Spleen (tissue), 13 donors: ENCODE data around the gene CASP5. TPM values are rescaled to one million over a fixed set of nuclear protein-coding genes. Genes with fewer than 3 reads are reported as not detected.
"Not testable (repeated sequence)": the region's sequence is repeated elsewhere in the genome, so short reads cannot be mapped to it uniquely, and the experiment has no call there.

ENCODE experiments used
- DNase-seq: peaks from one replicate; pipeline ENCODE4 v3.0.0-alpha.2; 2020
- H3K27ac ChIP-seq, 8 donors: fragments of 200-600 bp; sonication (generic) in 7 of 8; 1 replicate in 4 of 8; 2 replicates in 4 of 8; pipeline versions ENCODE4 v1.5.0 to v1.8.0; 2016 to 2021; ENCODE audit warnings: inconsistent platforms in 4 of 8, mild to moderate bottlenecking in 4 of 8, moderate library complexity in 1 of 8
- H3K27me3 ChIP-seq, 7 donors: fragments of 200-600 bp; sonication (generic) in 6 of 7; replicated peaks in 1 of 7; 1 replicate in 4 of 7; 2 replicates in 3 of 7; pipeline versions ENCODE4 v1.5.0 to v1.8.0; 2016 to 2021; ENCODE audit warnings: inconsistent platforms in 3 of 7, mild to moderate bottlenecking in 1 of 7
- H3K36me3 ChIP-seq, 6 donors: fragments of 200-600 bp; sonication (generic) in 5 of 6; 1 replicate in 4 of 6; 2 replicates in 2 of 6; pipeline versions ENCODE4 v1.5.0 to v1.8.0; 2016 to 2021; ENCODE audit warnings: inconsistent platforms in 2 of 6
- H3K4me1 ChIP-seq, 6 donors: fragments of 200-600 bp; sonication (generic) in 5 of 6; 1 replicate in 3 of 6; 2 replicates in 3 of 6; pipeline versions ENCODE4 v1.5.0 to v1.8.0; 2016 to 2021; ENCODE audit warnings: inconsistent platforms in 3 of 6
- H3K4me3 ChIP-seq, 8 donors: fragments of 200-600 bp; sonication (generic) in 7 of 8; 1 replicate in 4 of 8; 2 replicates in 4 of 8; pipeline versions ENCODE4 v1.5.0 to v1.8.0; 2016 to 2021; ENCODE audit warnings: inconsistent platforms in 4 of 8, mild to moderate bottlenecking in 4 of 8, moderate library complexity in 2 of 8
- H3K9me3 ChIP-seq, 8 donors: fragments of 200-600 bp; sonication (generic) in 7 of 8; 1 replicate in 4 of 8; 2 replicates in 4 of 8; pipeline versions ENCODE4 v1.5.0 to v1.8.0; 2016 to 2021; ENCODE audit warnings: inconsistent platforms in 4 of 8
- CTCF ChIP-seq, 11 experiments: fragments of 200-600 bp in 7 of 11; fragments of 450-650 bp in 4 of 11; sonication (generic) in 4 of 11; IDR thresholded peaks in 8 of 11; conservative IDR thresholded peaks in 3 of 11; 1 replicate in 7 of 11; 2 replicates in 4 of 11; pipeline versions ENCODE4 v1.4.0 to v1.8.0; 2016 to 2021; ENCODE audit warnings: antibody characterized with exemption in 11 of 11, inconsistent platforms in 4 of 11, mild to moderate bottlenecking in 1 of 11
- POLR2A ChIP-seq, 3 donors: fragments of 450-650 bp; IDR thresholded peaks; one replicate each; pipeline ENCODE4 v1.5.1; 2017; ENCODE audit warnings: antibody characterized with exemption in 3 of 3, mild to moderate bottlenecking in 1 of 3
- POLR2AphosphoS5 ChIP-seq, 3 donors: sonication (generic); formaldehyde crosslinking; IDR thresholded peaks; one replicate each; pipeline ENCODE4 v1.5.1; 2017; ENCODE audit warnings: antibody characterized with exemption in 3 of 3
- WGBS, 5 donors: extraction: QIAGEN DNeasy Blood & Tissue Kit in 3 of 5; methylation state at CpG; one replicate each; pipeline versions ENCODE4 v1.1.5 to v1.1.7; 2013 to 2018; 5-methylcytosine and 5-hydroxymethylcytosine counted together
- intact Hi-C: fragments of 100-400 bp; cut with DNase I; formaldehyde crosslinking; loops from one replicate; pipeline ENCODE4 v1.15.0; 2023; ENCODE audit warnings: low total_unique reads
- long read RNA-seq, 2 donors: transcript quantifications; one replicate each; lab custom pipeline, GENCODE V29; 2026
- polyA plus RNA-seq, 3 donors: library from polyadenylated mRNA; stranded (reverse); fragments of 200-250 nt; gene quantifications; one replicate each; pipeline ENCODE4 v1.2.1, GENCODE V29; 2013
- total RNA-seq, 7 donors: library from RNA; depleted of rRNA in 3 of 7; stranded (reverse); fragments of >200 nt in 3 of 7; fragmentation: NEBNext Ultra II Directional in 4 of 7; extraction: Animal tissue kit (Norgen Biotek cat#: 25700) in 4 of 7; gene quantifications; one replicate each; pipeline versions ENCODE4 v1.1.0 to v1.2.1, GENCODE V29; 2016 to 2021
- donor health status: healthy with polysubstance abuse.
- donor health status: DM: no; HTN: no; CAD: no; lungs with moderate emphysema.
- donor health status: DM: no; HTN: no; CAD: no.
- donor health status: Bipolar disorder and iron deficiency.
- donor health status: healthy.
- donor health status: DM: no; HTN: no; CAD: no.
- donor health status: DM: yes; HTN: yes; CAD: no.

The CASP5 gene
- total RNA-seq (10 to 100 TPM in 2 of 7 donors, 1 to 10 TPM in 5; 2.3 to 12.5 (median 4.9) TPM), polyA plus RNA-seq (1 to 10 TPM; 1.4 to 2.2 (median 2.0) TPM)
- long read RNA-seq, donor 1, result 0 reads
- long read RNA-seq, donor 2, result 0 reads

- peaks cover 3 to 39% (median 18%) of the 10 kb centered on the region in 6 donors for H3K4me1 ChIP-seq
- peak within 1 kb of the TSS in 3 of 8 donors; percentile 53 to 61 (median 54) for H3K27ac ChIP-seq
- no peaks in the 10 kb centered on the region for H3K27me3 ChIP-seq
- no peak for TF ChIP-seq POLR2A (IDR thresholded peaks at IDR 0.05)
- no peak for TF ChIP-seq CTCF (IDR thresholded peaks at IDR 0.05 in 8 of 11, conservative IDR thresholded peaks at IDR 0.05 in 3 of 11)
- TF ChIP-seq POLR2AphosphoS5 (IDR thresholded peaks at IDR 0.05), result no peak
- peaks cover 0 to 41% (median 23%) of the 10 kb centered on the region in 6 donors for H3K36me3 ChIP-seq
- no peak for DNase-seq
- intact Hi-C loops, result no loop called here
- no peak within 1 kb of the TSS for H3K4me3 ChIP-seq
- H3K9me3 ChIP-seq, result peaks cover 0 to 5% (median 0%) of the 10 kb centered on the region in 8 donors
Measured at GRCh38 chr11:105023003-105023402, at the start of gene CASP5. CASP5 (minus strand) TSS chr11:105023168; CDS start chr11:105023136, 32 bp downstream.

GRCh38 chr11:105072080-105072479 is 49.1 kb upstream of the CASP5 start:
- intact Hi-C loops, H3K27ac ChIP-seq: not testable (repeated sequence)

GRCh38 chr11:105071089-105071732 is 48.2 kb upstream of the CASP5 start:
- WGBS, 5 donors, result 72 to 89% (median 82%) methylated on average over 4 of the region's 4 CpGs
- TF ChIP-seq CTCF (IDR thresholded peaks at IDR 0.05 in 8 of 11, conservative IDR thresholded peaks at IDR 0.05 in 3 of 11), result no peak
- TF ChIP-seq POLR2A (IDR thresholded peaks at IDR 0.05), result no peak
- TF ChIP-seq POLR2AphosphoS5 (IDR thresholded peaks at IDR 0.05), result no peak
- DNase-seq, result no peak
- Histone ChIP-seq H3K27ac (peak overlapping the region in 2 of 8 donors; percentile 53 to 54), H3K4me3 (peak overlapping the region in 1 of 8 donors; percentile 33), H3K27me3 (no peaks in the 10 kb centered on the region), H3K9me3 (no peaks in the 10 kb centered on the region), H3K4me1 (peaks cover 0 to 7% (median 0%) of the 10 kb centered on the region in 6 donors), H3K36me3 (no peaks in the 10 kb centered on the region)
- intact Hi-C loops, result no loop called here

More at GRCh38 chr11:105072080-105072479, 49.1 kb upstream of the CASP5 start:
- H3K4me1 ChIP-seq, H3K4me3 ChIP-seq, DNase-seq, H3K9me3 ChIP-seq, H3K27me3 ChIP-seq, H3K36me3 ChIP-seq: not testable (repeated sequence)
- 43 to 85% (median 67%) methylated on average over 1 to 2 of the region's 2 CpGs for WGBS, 5 donors

DNA sequence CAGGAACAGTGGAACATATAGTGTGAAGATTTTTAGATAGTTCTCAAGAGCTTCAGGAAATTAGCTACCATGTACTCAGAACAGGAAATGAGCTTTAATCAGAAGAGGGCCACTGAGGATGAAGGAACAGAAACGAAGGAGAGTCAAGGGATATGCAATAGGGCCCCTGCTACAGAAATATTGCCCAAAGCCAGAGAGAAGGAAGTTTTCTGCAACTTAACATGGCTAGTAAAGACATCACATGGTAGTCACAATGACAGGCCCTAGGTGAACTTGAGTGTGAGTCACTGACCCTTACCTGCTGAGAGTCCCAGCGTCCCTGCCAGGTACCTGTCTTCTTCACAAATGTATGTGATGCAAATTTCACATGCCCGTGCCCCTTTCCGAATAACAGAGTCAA is 47.3 kb upstream of the CASP5 start:
- intact Hi-C loops, result no loop called here
- H3K4me1 ChIP-seq, result peaks cover 0 to 7% (median 0%) of the 10 kb centered on the region in 6 donors
- peak overlapping the region in 2 of 8 donors; percentile 53 to 54 for H3K27ac ChIP-seq
- H3K4me3 ChIP-seq, result peak overlapping the region in 1 of 8 donors; percentile 33
- TF ChIP-seq POLR2A (IDR thresholded peaks at IDR 0.05) (no peak), POLR2AphosphoS5 (IDR thresholded peaks at IDR 0.05) (no peak), CTCF (IDR thresholded peaks at IDR 0.05 in 8 of 11, conservative IDR thresholded peaks at IDR 0.05 in 3 of 11) (no peak)
- H3K36me3 ChIP-seq, result no peaks in the 10 kb centered on the region
- 71 to 83% (median 76%) methylated on average over 4 of the region's 4 CpGs for WGBS, 5 donors
- no peaks in the 10 kb centered on the region for H3K27me3 ChIP-seq
- no peaks in the 10 kb centered on the region for H3K9me3 ChIP-seq
- DNase-seq, result no peak

DNA sequence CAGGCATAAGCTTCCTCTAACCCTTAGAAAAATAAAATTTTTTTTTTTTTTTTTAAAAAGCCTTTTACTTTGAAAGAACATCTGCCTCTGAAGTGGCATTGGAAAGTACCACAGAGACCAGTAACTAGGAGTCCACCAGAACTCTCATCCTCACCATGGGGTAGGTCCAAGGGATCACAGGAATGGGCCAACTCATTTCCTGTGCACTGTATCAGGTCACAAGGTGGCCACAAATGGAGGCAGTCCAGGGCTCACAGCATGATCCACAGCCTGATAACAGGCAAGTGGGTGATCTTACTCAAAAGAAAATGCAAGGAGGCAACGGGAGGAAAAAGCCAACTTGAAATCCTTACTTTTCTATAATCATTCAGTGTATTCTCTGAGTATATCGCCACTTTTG is 46.8 kb upstream of the CASP5 start:
- H3K27me3 ChIP-seq, H3K9me3 ChIP-seq, H3K4me3 ChIP-seq, intact Hi-C loops, H3K36me3 ChIP-seq, H3K4me1 ChIP-seq, DNase-seq, H3K27ac ChIP-seq: not testable (repeated sequence)
- 0 to 94% (median 74%) methylated on average over 1 to 2 of the region's 2 CpGs for WGBS, 5 donors

DNA sequence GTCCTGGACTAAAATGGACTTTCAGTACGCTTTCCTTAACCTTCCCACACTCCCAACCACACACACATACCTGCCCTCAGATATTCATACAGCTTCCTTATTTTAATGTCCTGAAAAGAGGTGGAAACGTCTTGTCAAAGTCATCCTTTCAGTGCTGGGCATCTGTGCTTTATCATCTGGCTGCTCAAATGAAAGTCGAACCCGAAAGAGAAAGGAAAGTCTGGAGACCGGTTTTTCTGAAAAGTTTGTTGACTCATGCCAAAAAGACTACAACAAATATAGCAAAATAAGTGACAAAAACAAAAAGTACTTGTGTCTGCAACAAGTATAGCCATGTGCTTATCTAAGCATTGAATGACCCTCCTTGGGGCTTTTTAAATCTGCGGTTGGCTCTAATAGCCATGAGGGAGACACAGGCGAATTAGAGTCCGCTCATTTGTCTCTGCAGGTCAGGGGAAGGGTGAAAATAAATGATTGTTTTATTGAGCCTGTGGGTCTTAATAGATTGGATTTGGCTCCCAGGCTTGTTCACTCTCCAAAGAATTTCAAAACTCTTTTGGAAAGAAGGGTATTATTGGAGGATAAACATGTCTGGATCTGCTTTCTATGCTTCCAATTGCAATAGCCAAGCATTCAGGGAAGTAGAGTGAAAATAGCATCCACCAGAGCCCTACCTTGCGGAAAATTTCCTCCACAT is 40.4 kb upstream of the CASP5 start:
- H3K4me3 ChIP-seq, H3K4me1 ChIP-seq, H3K27me3 ChIP-seq, H3K9me3 ChIP-seq, DNase-seq, H3K36me3 ChIP-seq, H3K27ac ChIP-seq, intact Hi-C loops: not testable (repeated sequence)
- 64 to 80% (median 72%) methylated on average over 9 of the region's 9 CpGs for WGBS, 5 donors
